GM23338 (cell line): ENCODE results near the gene CD177. TPM values are rescaled to one million over a fixed set of nuclear protein-coding genes. Genes with fewer than 3 reads are reported as not detected.

Source experiments
- ATAC-seq: fragments of 200-7000 bp; cut with Tn5 transposase; 3 replicates; pipeline ENCODE4 v1.9.1; 2020
- DNase-seq: peaks from one replicate; pipeline ENCODE4 v3.0.0-alpha.2; 2015; ENCODE audit warnings: low spot score
- H2AFZ ChIP-seq: fragments of 200-600 bp; sonication (generic); 2 replicates; pipeline ENCODE4 v1.8.0; 2016; ENCODE audit warnings: antibody characterized with exemption, mild to moderate bottlenecking, moderate library complexity
- H3F3A ChIP-seq: fragments of 200-600 bp; sonication (generic); replicated peaks from 2 replicates; pipeline ENCODE4 v1.8.0; 2017; ENCODE audit warnings: antibody characterized with exemption, mixed run types, low read depth
- H3K27ac ChIP-seq: fragments of 200-600 bp; sonication (generic); 2 replicates; pipeline ENCODE4 v1.6.1; 2016; ENCODE audit warnings: low read depth
- H3K27me3 ChIP-seq: fragments of 200-600 bp; sonication (generic); 2 replicates; pipeline ENCODE4 v1.8.0; 2016; ENCODE audit warnings: mild to moderate bottlenecking, mixed run types, moderate library complexity; ENCODE audit not compliant: insufficient read depth
- H3K36me3 ChIP-seq: fragments of 200-600 bp; sonication (generic); 2 replicates; pipeline ENCODE4 v1.8.0; 2016; ENCODE audit warnings: mild to moderate bottlenecking; ENCODE audit not compliant: insufficient read depth
- H3K4me1 ChIP-seq: fragments of 200-600 bp; sonication (generic); 2 replicates; pipeline ENCODE4 v1.8.0; 2016; ENCODE audit warnings: mild to moderate bottlenecking, moderate library complexity; ENCODE audit not compliant: insufficient read depth
- H3K4me2 ChIP-seq: fragments of 200-600 bp; sonication (generic); 2 replicates; pipeline ENCODE4 v1.7.1; 2017; ENCODE audit warnings: mixed run types
- H3K4me3 ChIP-seq: fragments of 200-600 bp; sonication (generic); 2 replicates; pipeline ENCODE4 v1.6.1; 2016; ENCODE audit warnings: mixed run types
- H3K79me2 ChIP-seq: fragments of 200-600 bp; sonication (generic); replicated peaks from 2 replicates; pipeline ENCODE4 v1.8.0; 2017; ENCODE audit warnings: mild to moderate bottlenecking; ENCODE audit not compliant: insufficient read depth
- H3K9me2 ChIP-seq: fragments of 200-600 bp; sonication (generic); 2 replicates; pipeline ENCODE4 v1.8.0; 2017; ENCODE audit not compliant: insufficient read depth
- H4K20me1 ChIP-seq: fragments of 200-600 bp; sonication (generic); replicated peaks from 2 replicates; pipeline ENCODE4 v1.8.0; 2017; ENCODE audit warnings: mild to moderate bottlenecking; ENCODE audit not compliant: insufficient read depth
- H3K27ac Mint-ChIP-seq: 2 replicates; pipeline ENCODE4 v1.8.0; 2020; ENCODE audit warnings: inconsistent platforms, mild to moderate bottlenecking, moderate library complexity, mixed read lengths
- H3K27me3 Mint-ChIP-seq: 3 replicates; pipeline ENCODE4 v1.8.0; 2022; ENCODE audit warnings: low read depth, mild to moderate bottlenecking, moderate library complexity, mixed read lengths, inconsistent platforms; ENCODE audit not compliant: insufficient read depth, poor library complexity
- H3K36me3 Mint-ChIP-seq: 3 replicates; pipeline ENCODE4 v1.8.0; 2021; ENCODE audit warnings: low read depth, mild to moderate bottlenecking, inconsistent platforms, moderate library complexity, mixed read lengths
- H3K4me1 Mint-ChIP-seq: 3 replicates; pipeline ENCODE4 v1.8.0; 2020; ENCODE audit warnings: mild to moderate bottlenecking, inconsistent platforms, mixed read lengths
- H3K4me3 Mint-ChIP-seq: 3 replicates; pipeline ENCODE4 v1.8.0; 2021; ENCODE audit warnings: moderate library complexity, mild to moderate bottlenecking, inconsistent platforms, mixed read lengths
- H3K9me3 Mint-ChIP-seq: 3 replicates; pipeline ENCODE4 v1.8.0; 2020; ENCODE audit warnings: moderate library complexity, mild to moderate bottlenecking, inconsistent platforms, mixed read lengths
- CREB1 ChIP-seq: fragments of 250-450 bp; sonication (Bioruptor Pico); IDR thresholded peaks from 2 replicates; pipeline ENCODE4 v1.5.0; 2020; ENCODE audit warnings: low read depth, mild to moderate bottlenecking, moderate library complexity
- CTCF ChIP-seq, 2 experiments: fragments of 200-600 bp in 1 of 2; sonication (generic) in 1 of 2; conservative IDR thresholded peaks; 2 replicates each; pipeline versions ENCODE4 v1.5.1 to v1.6.1; 2016 to 2017; ENCODE audit warnings: antibody characterized with exemption in 2 of 2, low read depth in 2 of 2, mild to moderate bottlenecking in 2 of 2, moderate library complexity in 1 of 2
- ETS1 ChIP-seq: IDR thresholded peaks from 2 replicates; pipeline ENCODE4 v1.6.1; 2016; ENCODE audit warnings: antibody characterized with exemption
- EZH2 ChIP-seq: fragments of 200-600 bp; sonication (generic); IDR thresholded peaks from one replicate; pipeline ENCODE4 v1.8.0; 2017; ENCODE audit warnings: antibody characterized with exemption, mild to moderate bottlenecking, low read depth; ENCODE audit not compliant: unreplicated experiment
- EZH2phosphoT487 ChIP-seq: fragments of 200-600 bp; sonication (generic); IDR thresholded peaks from one replicate; pipeline ENCODE4 v1.8.1; 2018; ENCODE audit warnings: antibody characterized with exemption; ENCODE audit not compliant: unreplicated experiment
- NANOG ChIP-seq: IDR thresholded peaks from 2 replicates; pipeline ENCODE4 v1.6.1; 2016; ENCODE audit warnings: antibody characterized with exemption, borderline replicate concordance
- POLR2AphosphoS5 ChIP-seq: IDR thresholded peaks from 2 replicates; pipeline ENCODE4 v1.6.1; 2016; ENCODE audit warnings: antibody characterized with exemption, low read depth
- REST ChIP-seq: IDR thresholded peaks from one replicate; pipeline ENCODE4 v1.6.1; 2018; ENCODE audit warnings: antibody characterized with exemption; ENCODE audit not compliant: unreplicated experiment
- ZNF114 ChIP-seq: fragments of 250-450 bp; sonication (Bioruptor Pico); IDR thresholded peaks from 2 replicates; pipeline ENCODE4 v1.5.0; 2020; ENCODE audit warnings: mild to moderate bottlenecking, moderate library complexity
- ZNF331 ChIP-seq: fragments of 250-450 bp; sonication (Bioruptor Pico); IDR thresholded peaks from 2 replicates; pipeline ENCODE4 v1.5.0; 2020; ENCODE audit warnings: low read depth, mild to moderate bottlenecking, moderate library complexity
- ZNF462 ChIP-seq: fragments of 250-450 bp; sonication (Bioruptor Pico); IDR thresholded peaks from 2 replicates; pipeline ENCODE4 v1.5.0; 2020; ENCODE audit warnings: mild to moderate bottlenecking, moderate library complexity
- long read RNA-seq: library from polyadenylated mRNA; unstranded; transcript quantifications from one replicate; pipeline ENCODE4 v2.0.0, GENCODE V29; 2020; ENCODE audit not compliant: unreplicated experiment
- polyA plus RNA-seq: library from polyadenylated mRNA; unstranded; fragments of >200 nt; fragmentation: Nextera tagmentation; extraction: Ambion mirVana; gene quantifications from 2 replicates; pipeline ENCODE4 v1.2.1, GENCODE V29; 2016
- total RNA-seq: library from RNA; depleted of rRNA; stranded (reverse); fragments of >200 nt; shearing (Covaris generic); gene quantifications from 2 replicates; pipeline ENCODE4 v1.2.3, GENCODE V29; 2014; rRNA removed

The CD177 gene
- total RNA-seq (0.90 and 2.9 TPM in 2 replicates), polyA plus RNA-seq (0.50 TPM in 1 of 2 replicates, not detected in the other)
- long read RNA-seq: 0 reads

GRCh38 chr19:43353606-43354304, at the start of gene CD177:
Gene CD177, plus strand, starts transcription at chr19:43353686. Its CDS starts 29 bp downstream, at chr19:43353715.
- peak within 1 kb of the TSS; percentile 90 for H3K4me3 ChIP-seq
- no peaks in the 10 kb centered on the region for H3K79me2 ChIP-seq
- peaks cover 2% of the 10 kb centered on the region; the same call in 1 of the 2 replicates for H3K4me1 ChIP-seq
- H3K4me2 ChIP-seq: peak within 1 kb of the TSS; percentile 96
- peak within 1 kb of the TSS; percentile 97 for H2AFZ ChIP-seq
- no peaks in the 10 kb centered on the region for H3F3A ChIP-seq
- Mint-ChIP-seq H3K4me1 (peaks cover 11% of the 10 kb centered on the region), H3K4me3 (peak within 1 kb of the TSS; percentile 88), H3K36me3 (no peaks in the 10 kb centered on the region; the same call in 2 of the 3 replicates), H3K27me3 (peaks cover 17% of the 10 kb centered on the region), H3K9me3 (peaks cover 3% of the 10 kb centered on the region; the same call in 1 of the 3 replicates), H3K27ac (no peak within 1 kb of the TSS)
- ATAC-seq (peak; percentile 82), DNase-seq (peak; percentile 11)
- no peaks in the 10 kb centered on the region for H4K20me1 ChIP-seq
- no peaks in the 10 kb centered on the region for H3K36me3 ChIP-seq
- TF ChIP-seq NANOG (no peak), POLR2AphosphoS5 (no peak), ZNF462 (CRISPR knock-in tag) (no peak), REST (no peak), ZNF331 (CRISPR knock-in tag) (no peak), ZNF114 (no peak), CREB1 (CRISPR knock-in tag) (no peak), CTCF (conservative IDR thresholded peaks at IDR 0.05; ENCODE audit: low read depth in 2 of 2) (no peak), ETS1 (no peak), EZH2 (no peak), EZH2phosphoT487 (no peak)
- H3K9me2 ChIP-seq: no peaks in the 10 kb centered on the region
- H3K27me3 ChIP-seq: peaks cover 8% of the 10 kb centered on the region; the same call in 1 of the 2 replicates
- no peak within 1 kb of the TSS for H3K27ac ChIP-seq
